Epidermal melanocyte (primary cell): ENCODE data around the gene ST6GAL1.
"Not testable (repeated sequence)": the region's sequence is repeated elsewhere in the genome, so short reads cannot be mapped to it uniquely, and the experiment has no call there.

Experiments
- DNase-seq: peaks from one replicate; pipeline ENCODE4 v3.0.0; 2011; ENCODE audit warnings: low spot score; ENCODE audit not compliant: insufficient read length

ST6GAL1 gene

GRCh38 chr3:186930143-186930640, at the start of gene ST6GAL1:
Gene ST6GAL1 (plus strand): TSS chr3:186930526. CDS start chr3:187042704, 112,178 bp downstream.
- DNase-seq = peak; percentile 33

- DNase-seq = no peak
These were observed 48.2 kb upstream of the ST6GAL1 start for GRCh38 chr3:186882150-186882524.

GRCh38 chr3:186882881-186883685, 47.2 kb upstream of the ST6GAL1 start:
- DNase-seq = no peak

GRCh38 chr3:186883686-186884058, 46.7 kb upstream of the ST6GAL1 start:
- DNase-seq = no peak

- not testable (repeated sequence) for DNase-seq
These were observed 45.5 kb upstream of the ST6GAL1 start for GRCh38 chr3:186884868-186885267.

GRCh38 chr3:186886202-186886981, 43.9 kb upstream of the ST6GAL1 start:
- no peak for DNase-seq

- not testable (repeated sequence) for DNase-seq
These were observed 42.8 kb upstream of the ST6GAL1 start for GRCh38 chr3:186887507-186887938.

- no peak for DNase-seq
These were observed 41.8 kb upstream of the ST6GAL1 start for GRCh38 chr3:186888569-186888968.

- not testable (repeated sequence) for DNase-seq
These were observed 40.6 kb upstream of the ST6GAL1 start for GRCh38 chr3:186889698-186890097.

GRCh38 chr3:186890911-186891310, 39.4 kb upstream of the ST6GAL1 start:
- no peak for DNase-seq

GRCh38 chr3:186893071-186893470, 37.3 kb upstream of the ST6GAL1 start:
- not testable (repeated sequence) for DNase-seq

GRCh38 chr3:186895406-186895805, 34.9 kb upstream of the ST6GAL1 start:
- DNase-seq = no peak

- no peak for DNase-seq
These were observed 34.3 kb upstream of the ST6GAL1 start for GRCh38 chr3:186896006-186896405.

GRCh38 chr3:186896875-186897274, 33.5 kb upstream of the ST6GAL1 start:
- no peak for DNase-seq

- DNase-seq = no peak
These were observed 29.1 kb upstream of the ST6GAL1 start for GRCh38 chr3:186901135-186901734.

- DNase-seq = no peak
These were observed 28.2 kb upstream of the ST6GAL1 start for GRCh38 chr3:186902154-186902553.

GRCh38 chr3:186902713-186903112, 27.6 kb upstream of the ST6GAL1 start:
- no peak for DNase-seq

GRCh38 chr3:186903676-186904075, 26.6 kb upstream of the ST6GAL1 start:
- DNase-seq = not testable (repeated sequence)

- DNase-seq = not testable (repeated sequence)
These were observed 23.3 kb upstream of the ST6GAL1 start for GRCh38 chr3:186907075-186907474.

GRCh38 chr3:186909078-186909853, 21.1 kb upstream of the ST6GAL1 start:
- DNase-seq = no peak
